ENCODE data around the gene RHO.
"Not testable (repeated sequence)": the region's sequence is repeated elsewhere in the genome, so short reads cannot be mapped to it uniquely, and the experiment has no call there.

- not testable (repeated sequence) for TF ChIP-seq CTCF, POLR2AphosphoS5 (IDR thresholded peaks at IDR 0.05)
Measured at GRCh38 chr3:129495006-129495639, 33.3 kb upstream of the RHO start.
